Ectodermal cell (in vitro differentiated cells): Measurements from ENCODE around the gene PSG2.
"Not testable (repeated sequence)": the region's sequence is repeated elsewhere in the genome, so short reads cannot be mapped to it uniquely, and the experiment has no call there.

Source experiments
- H3K27ac ChIP-seq: 2 replicates; pipeline ENCODE4 v1.7.0; 2013; ENCODE audit warnings: mild to moderate bottlenecking, low read depth, low read length; ENCODE audit not compliant: insufficient read depth, poor library complexity, severe bottlenecking
- H3K27me3 ChIP-seq: 2 replicates; pipeline ENCODE4 v1.7.0; 2013; ENCODE audit warnings: mild to moderate bottlenecking, low read length; ENCODE audit not compliant: insufficient read depth, control insufficient read depth, poor library complexity, severe bottlenecking
- H3K36me3 ChIP-seq: one replicate; pipeline ENCODE4 v1.7.0; 2013; ENCODE audit warnings: low read length; ENCODE audit not compliant: control insufficient read depth, insufficient read depth
- H3K4me1 ChIP-seq: one replicate; pipeline ENCODE4 v1.7.0; 2013; ENCODE audit warnings: low read length; ENCODE audit not compliant: control insufficient read depth, insufficient read depth
- H3K4me3 ChIP-seq: 2 replicates; pipeline ENCODE4 v1.7.0; 2013; ENCODE audit warnings: low read depth, low read length, control low read depth; ENCODE audit not compliant: insufficient read depth
- H3K9me3 ChIP-seq: 2 replicates; pipeline ENCODE4 v1.7.0; 2013; ENCODE audit warnings: mild to moderate bottlenecking, low read length, moderate library complexity; ENCODE audit not compliant: control insufficient read depth
- WGBS, 2 experiments: methylation state at CpG; one replicate each; pipeline ENCODE4 v1.1.7; 2013; ENCODE audit warnings: missing lambda C conversion rate in 2 of 2; 5-methylcytosine and 5-hydroxymethylcytosine counted together

The PSG2 gene

DNA sequence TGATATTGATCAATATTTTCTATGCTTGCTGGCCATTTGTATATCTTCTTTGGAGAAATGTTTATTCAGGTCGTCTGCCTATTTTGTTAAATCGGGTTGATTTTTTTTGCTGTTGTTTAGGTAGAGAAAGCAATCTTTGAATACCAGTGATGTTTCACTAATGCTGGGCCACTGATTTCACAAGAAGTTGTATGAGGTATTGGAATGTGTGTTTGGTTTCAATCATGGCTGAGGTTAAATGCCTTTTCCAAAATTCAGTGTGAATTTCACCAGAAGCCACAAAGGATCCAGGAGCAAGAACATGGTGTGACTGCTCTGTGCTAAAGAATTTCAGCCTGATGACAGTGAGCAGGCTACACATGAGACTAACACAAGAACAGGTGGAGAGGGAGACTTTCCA lies 32.1 kb upstream of the PSG2 start:
- not testable (repeated sequence) for H3K27me3 ChIP-seq, H3K9me3 ChIP-seq, H3K4me1 ChIP-seq, H3K4me3 ChIP-seq, H3K36me3 ChIP-seq, H3K27ac ChIP-seq
- 90 to 93% methylated on average over 2 of the region's 2 CpGs for WGBS, 2 experiments

DNA sequence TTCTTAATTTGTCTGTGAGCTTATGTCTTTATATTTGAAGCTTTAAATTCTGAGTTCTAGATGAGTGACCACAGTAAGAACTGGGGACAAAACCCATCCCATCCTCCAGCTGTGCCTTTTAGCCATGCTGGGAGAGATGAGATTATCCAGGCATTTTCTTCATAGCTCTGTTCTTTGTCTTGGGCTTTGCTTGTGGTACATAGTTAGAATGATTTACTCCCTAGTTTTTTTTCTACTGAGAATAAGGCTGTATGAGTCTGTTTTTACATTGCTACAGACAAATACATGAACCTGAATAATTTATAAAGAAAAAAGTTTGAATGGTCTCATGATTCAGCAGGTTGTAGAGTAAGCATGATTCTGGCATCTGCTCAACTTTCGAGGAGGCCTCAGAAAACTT lies 24.9 kb upstream of the PSG2 start:
- H3K27ac ChIP-seq, H3K4me1 ChIP-seq, H3K27me3 ChIP-seq, H3K9me3 ChIP-seq, H3K4me3 ChIP-seq, H3K36me3 ChIP-seq: not testable (repeated sequence)
- 95 to 98% methylated on average over 1 of the region's 1 CpG for WGBS, 2 experiments

DNA sequence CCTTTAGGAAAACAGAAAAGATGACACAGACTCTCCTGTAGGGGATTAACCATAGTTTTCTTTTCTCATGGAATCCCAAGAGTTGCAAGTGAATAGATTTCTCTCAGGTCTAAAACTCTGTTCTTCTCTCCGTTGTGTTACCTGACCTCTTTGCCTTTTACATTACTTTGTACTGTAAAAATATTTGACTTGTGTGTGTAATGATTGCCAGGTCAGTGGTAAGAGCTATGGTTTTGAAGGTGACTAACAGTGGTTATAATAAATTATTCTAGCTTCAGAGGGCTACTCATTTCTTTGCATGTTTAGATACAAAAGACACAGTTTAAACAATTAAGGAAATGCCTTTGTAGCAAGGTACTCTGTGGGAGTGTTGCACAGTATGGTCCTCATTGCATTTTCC lies 23.0 kb upstream of the PSG2 start:
- WGBS, 2 experiments: 78% methylated on average over 1 of the region's 1 CpG; no CpG with 5 or more reads in 1 of the 2 experiments
- no peak overlapping the region for H3K4me3 ChIP-seq
- H3K27me3 ChIP-seq: no peaks in the 10 kb centered on the region
- H3K27ac ChIP-seq: no peak overlapping the region
- H3K36me3 ChIP-seq: no peaks in the 10 kb centered on the region
- no peaks in the 10 kb centered on the region for H3K4me1 ChIP-seq
- H3K9me3 ChIP-seq: peaks cover 3% of the 10 kb centered on the region

DNA sequence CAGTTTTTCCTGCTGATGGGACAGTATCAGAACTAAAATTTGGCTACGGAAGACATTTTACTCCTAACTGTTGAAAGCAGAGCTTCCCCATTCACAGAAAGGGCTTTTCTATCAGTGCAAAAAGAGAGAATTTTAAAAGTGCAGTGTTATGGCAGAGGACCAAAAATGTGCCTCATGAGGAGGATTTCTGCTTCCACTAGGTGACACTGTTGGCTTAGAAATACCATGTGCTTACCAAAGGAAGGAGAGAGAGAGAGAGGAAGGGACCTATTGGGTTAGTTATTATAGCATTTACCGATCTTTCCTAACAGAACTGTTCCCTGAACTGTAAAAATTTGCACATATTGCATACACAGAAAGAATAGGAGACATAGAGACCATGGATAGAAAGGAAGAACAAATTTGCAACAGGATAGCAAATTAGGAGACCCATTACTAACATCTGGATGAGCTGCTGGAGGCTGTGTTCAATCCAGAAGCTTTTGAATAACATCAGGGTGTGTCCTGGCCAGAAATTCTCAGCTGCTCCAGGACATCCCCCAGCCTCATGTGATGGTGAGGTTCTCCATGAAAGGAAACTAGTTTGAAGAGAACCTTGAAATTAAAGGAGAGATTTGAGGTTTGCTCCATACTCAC lies 21.8 kb upstream of the PSG2 start:
- H3K27ac ChIP-seq, H3K4me1 ChIP-seq, H3K4me3 ChIP-seq, H3K27me3 ChIP-seq, H3K9me3 ChIP-seq, H3K36me3 ChIP-seq: not testable (repeated sequence)
- WGBS, 2 experiments: 70 to 94% methylated on average over 1 to 2 of the region's 2 CpGs

DNA sequence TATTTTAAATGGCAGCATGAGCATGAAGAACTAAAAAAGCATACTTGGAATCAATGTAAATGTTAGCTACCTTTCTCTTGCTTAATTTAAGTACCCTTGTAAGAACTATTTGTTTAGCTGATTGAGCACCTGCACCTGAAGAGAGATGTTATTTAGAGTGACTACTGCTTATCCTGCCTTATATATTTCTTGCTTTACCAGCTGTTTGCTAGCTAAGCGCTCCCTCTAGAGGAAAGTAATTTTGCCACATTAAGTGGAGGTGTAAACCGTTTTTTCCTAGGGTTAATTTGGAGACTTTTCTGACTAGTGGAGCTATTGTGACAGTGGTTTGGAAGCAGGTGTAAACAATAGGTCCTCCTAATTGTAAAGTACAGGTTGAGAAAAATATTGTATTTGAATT lies 19.4 kb upstream of the PSG2 start:
- Histone ChIP-seq H3K4me3 (no peak overlapping the region), H3K36me3 (no peaks in the 10 kb centered on the region), H3K4me1 (no peaks in the 10 kb centered on the region), H3K9me3 (peaks cover 3% of the 10 kb centered on the region), H3K27me3 (no peaks in the 10 kb centered on the region), H3K27ac (no peak overlapping the region)
- 84 to 86% methylated on average over 2 of the region's 2 CpGs for WGBS, 2 experiments

DNA sequence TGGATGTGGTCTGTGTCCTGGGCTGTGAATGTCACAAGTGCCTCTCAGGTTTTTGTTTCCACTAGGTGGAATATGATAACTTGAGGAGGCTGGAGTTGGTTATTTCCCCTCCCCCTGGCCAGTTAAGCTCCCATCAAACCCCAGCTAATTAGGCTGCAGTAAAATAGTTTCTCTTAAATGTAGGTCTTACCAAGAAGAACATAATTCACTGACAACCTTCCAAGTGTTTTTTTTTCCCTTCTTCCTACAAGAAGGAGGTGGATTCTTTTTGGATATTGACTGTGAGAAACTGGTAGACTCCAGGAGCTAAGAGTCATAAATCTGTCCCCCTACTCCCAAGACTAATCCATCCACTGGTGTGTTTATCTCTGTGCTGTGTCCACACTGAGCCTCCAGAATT lies 15.9 kb upstream of the PSG2 start:
- H3K9me3 ChIP-seq, H3K36me3 ChIP-seq, H3K4me3 ChIP-seq, H3K27ac ChIP-seq, H3K4me1 ChIP-seq, H3K27me3 ChIP-seq: not testable (repeated sequence)

DNA sequence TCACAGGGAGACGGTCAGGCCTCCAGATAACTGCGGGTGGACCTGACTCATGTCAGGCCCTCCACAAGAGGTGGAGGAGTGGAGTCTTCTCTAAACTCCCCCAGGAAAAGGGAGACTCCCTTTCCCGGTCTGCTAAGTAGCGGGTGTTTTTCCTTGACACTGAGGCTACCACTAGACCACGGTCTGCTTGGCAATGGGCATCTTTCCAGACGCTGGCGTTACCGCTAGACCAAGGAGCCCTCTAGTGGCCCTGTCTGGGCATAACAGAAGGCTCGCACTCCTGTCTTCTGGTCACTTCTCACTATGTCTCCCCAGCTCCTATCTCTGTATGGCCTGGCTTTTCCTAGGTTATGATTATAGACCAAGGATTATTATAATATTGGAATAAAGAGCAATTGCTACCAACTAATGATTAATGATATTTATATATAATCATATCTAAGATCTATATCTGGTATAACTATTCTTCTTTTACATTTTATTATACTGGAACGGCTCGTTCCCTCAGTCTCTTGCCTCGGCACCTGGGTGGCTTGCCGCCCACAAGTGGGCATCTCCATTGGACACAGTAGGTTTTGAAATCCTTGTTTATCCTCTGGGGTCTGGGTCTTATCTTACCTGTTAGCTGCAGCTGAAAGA lies 5.3 kb upstream of the PSG2 start:
- H3K9me3 ChIP-seq, H3K36me3 ChIP-seq, H3K27ac ChIP-seq, H3K4me3 ChIP-seq, H3K4me1 ChIP-seq, H3K27me3 ChIP-seq: not testable (repeated sequence)
- 54 to 56% methylated on average over 13 of the region's 13 CpGs for WGBS, 2 experiments

DNA sequence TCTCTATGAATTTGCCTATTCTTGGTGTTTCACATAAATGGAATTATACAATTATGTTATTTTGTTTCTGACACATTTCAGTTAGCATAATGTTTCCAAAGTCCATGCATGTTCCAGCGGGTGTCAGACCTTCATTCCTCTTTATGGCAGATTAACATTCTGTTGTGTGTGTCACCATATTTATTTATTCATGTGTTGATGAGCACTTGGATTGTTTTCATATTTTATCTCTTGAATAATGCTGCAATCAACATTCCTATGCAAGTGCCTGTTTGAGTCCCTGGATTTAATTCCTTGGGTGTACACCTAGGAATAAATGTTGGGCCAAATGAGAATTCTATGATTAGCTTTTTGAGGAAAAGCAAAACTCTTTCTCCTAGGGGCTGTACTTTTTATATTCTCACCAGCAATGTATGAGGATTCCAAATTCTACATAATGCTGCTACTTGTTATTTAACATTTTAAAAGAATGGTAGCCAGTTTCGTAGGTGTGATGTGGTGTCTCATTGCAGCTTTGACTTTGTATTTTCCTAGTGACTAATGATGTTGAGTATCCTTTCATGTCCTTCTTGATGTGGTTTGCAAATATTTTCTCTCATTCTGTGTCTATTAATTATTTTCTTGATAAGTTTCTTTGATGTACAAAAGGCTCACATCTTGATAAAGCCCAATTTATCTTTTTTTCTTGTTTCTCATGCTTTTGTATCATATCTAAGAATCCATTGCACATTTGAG lies 3.5 kb upstream of the PSG2 start:
- WGBS, 2 experiments: 86 to 90% methylated on average over 1 to 2 of the region's 2 CpGs
- not testable (repeated sequence) for H3K4me1 ChIP-seq, H3K4me3 ChIP-seq, H3K27ac ChIP-seq, H3K36me3 ChIP-seq, H3K9me3 ChIP-seq, H3K27me3 ChIP-seq

DNA sequence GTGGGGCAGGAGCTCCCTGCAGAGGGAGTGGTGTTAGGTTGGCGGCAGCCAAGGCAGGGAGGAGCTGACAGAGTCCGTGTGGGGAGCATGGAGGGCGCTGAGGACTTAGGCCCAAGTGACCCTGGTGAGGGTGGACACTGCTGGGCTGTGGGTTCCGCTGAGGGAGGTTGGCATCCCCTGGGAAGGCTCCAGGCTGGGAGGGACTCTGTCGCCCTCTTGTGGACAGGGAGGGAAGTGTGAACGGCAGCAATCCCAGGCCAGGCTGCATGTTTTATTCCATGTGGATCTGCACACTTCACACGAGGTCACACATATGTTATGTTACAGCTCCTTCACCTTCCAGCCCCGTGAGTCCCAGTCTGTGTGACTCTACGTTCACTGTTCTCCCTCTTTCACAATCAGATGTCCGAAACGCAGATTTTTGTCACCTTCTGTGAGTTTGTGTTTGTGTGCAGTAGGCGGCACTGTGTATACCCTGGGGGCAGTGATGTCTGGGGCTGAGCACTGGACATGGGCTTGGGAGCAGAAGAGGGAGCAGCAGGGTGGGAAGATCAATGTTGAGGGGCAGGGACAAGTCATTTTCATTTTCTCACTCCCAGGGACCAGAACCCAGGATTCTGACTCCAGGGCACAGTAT lies 1.8 kb upstream of the PSG2 start:
- not testable (repeated sequence) for H3K36me3 ChIP-seq, H3K27me3 ChIP-seq, H3K9me3 ChIP-seq, H3K4me1 ChIP-seq, H3K4me3 ChIP-seq, H3K27ac ChIP-seq
- WGBS, 2 experiments: 51 to 59% methylated on average over 12 of the region's 12 CpGs

DNA sequence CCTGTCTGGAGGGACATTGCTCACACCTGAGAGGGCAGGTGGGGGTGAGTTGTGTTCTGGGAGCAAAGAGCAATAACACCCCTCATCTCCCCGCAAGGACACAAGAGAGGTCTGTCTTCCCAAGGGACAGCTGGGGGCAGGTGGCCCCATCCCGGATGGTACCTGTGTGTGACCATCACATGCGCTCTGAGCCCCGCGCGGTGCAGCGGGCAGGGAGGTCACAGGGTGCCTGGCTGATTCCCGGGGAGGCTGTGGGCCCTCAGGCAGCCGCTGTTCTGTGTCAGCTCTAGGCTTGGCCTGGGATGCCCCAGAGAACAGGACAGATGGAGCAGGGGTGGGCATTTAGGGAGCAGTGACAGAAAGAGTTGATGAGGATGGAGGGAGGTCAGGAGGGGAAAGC lies 1.2 kb upstream of the PSG2 start:
- H3K27ac ChIP-seq, H3K4me3 ChIP-seq, H3K4me1 ChIP-seq, H3K27me3 ChIP-seq, H3K36me3 ChIP-seq, H3K9me3 ChIP-seq: not testable (repeated sequence)
- WGBS, 2 experiments: 94 to 95% methylated on average over 9 of the region's 9 CpGs
